ENCODE measurements around the gene PALD1. TPM values are rescaled to one million over a fixed set of nuclear protein-coding genes. Genes with fewer than 3 reads are reported as not detected.

Gene PALD1
- total RNA-seq, 1 experiment from 2014 or later, result 33.1 TPM

GRCh38 chr10:70499836-70500167, 21.2 kb downstream of the PALD1 start:
- ATAC-seq, result 0 out of 2 replicates have a peak, but pooled peaks have one; percentile 12
- Histone ChIP-seq H3K27me3 (ENCODE audit: insufficient read depth, low read length) (no peaks in the 10 kb centered on the region), H3K4me1 (ENCODE audit: control insufficient read depth in 1 of 2, insufficient read depth in 2 of 2, low read length in 2 of 2) (no peaks in the 10 kb centered on the region), H3K9ac (ENCODE audit: low read length) (no peak overlapping the region), H3K9me3 (ENCODE audit: control insufficient read depth in 1 of 2, insufficient read depth in 1 of 2, low read depth in 1 of 2, low read length in 2 of 2) (no peaks in the 10 kb centered on the region), H3K36me3 (ENCODE audit: control insufficient read depth in 1 of 2, insufficient read depth in 2 of 2, low read length in 2 of 2) (no peaks in the 10 kb centered on the region; a peak in 1 of 4 replicates), H3K27ac (ENCODE audit: low read depth, low read length) (no peak overlapping the region), H2AFZ (ENCODE audit: low read depth, low read length, poor library complexity, severe bottlenecking) (no peak overlapping the region), H3K79me2 (ENCODE audit: insufficient read depth, low read length) (peaks cover 85% of the 10 kb centered on the region), H3K4me3 (replicated peaks in 1 of 2; ENCODE audit: low read depth in 1 of 2, low read length in 2 of 2) (no peak overlapping the region), H4K20me1 (ENCODE audit: insufficient read depth) (no peaks in the 10 kb centered on the region), H3K9me2 (ENCODE audit: insufficient read depth) (no peaks in the 10 kb centered on the region), H3K4me2 (ENCODE audit: low read length) (no peak overlapping the region)
- no peak for TF ChIP-seq ELF1 (IDR thresholded peaks at IDR 0.05; ENCODE audit: borderline replicate concordance, low read depth)
- no peak for TF ChIP-seq YY1 (IDR thresholded peaks at IDR 0.05; ENCODE audit: extremely low read depth, insufficient replicate concordance, low read depth, low read length)
- TF ChIP-seq CEBPB (IDR thresholded peaks at IDR 0.05; ENCODE audit: low read depth), result no peak
- TF ChIP-seq ZNF274 (IDR thresholded peaks at IDR 0.05; ENCODE audit: low read depth, low read length), result no peak
- CTCF ChIA-PET, result interaction anchor here (1.4 kb wide), 1 partner anchor 278 kb away, joined by 3 read pairs; no protein-coding TSS in a partner anchor
- intact Hi-C loops (cut with micrococcal nuclease), result no loop called here
- RAD21 ChIA-PET (ENCODE audit: low non-redundant PET in 1 of 2, low total read pairs in 2 of 2, uncharacterized antibody in 2 of 2, unreplicated experiment in 2 of 2), result no interaction called here
- no TSS peak for BruUV-seq (replicated peaks)
- POLR2A ChIA-PET, result no interaction called here
- no peak for DNase-seq (ENCODE audit: low read depth, low spot score)

- POLR2A ChIA-PET, result no interaction called here
- H3K4me3 ChIP-seq (replicated peaks in 1 of 2; ENCODE audit: low read depth in 1 of 2, low read length in 2 of 2), result no peak overlapping the region
- TF ChIP-seq JUND (IDR thresholded peaks at IDR 0.05) (no peak), ZNF274 (IDR thresholded peaks at IDR 0.05; ENCODE audit: low read depth, low read length) (no peak)
- H3K9me2 ChIP-seq (ENCODE audit: insufficient read depth), result no peaks in the 10 kb centered on the region
- H3K27ac ChIP-seq (ENCODE audit: low read depth, low read length), result no peak overlapping the region
- H3K9me3 ChIP-seq (ENCODE audit: control insufficient read depth in 1 of 2, insufficient read depth in 1 of 2, low read depth in 1 of 2, low read length in 2 of 2), result no peaks in the 10 kb centered on the region
- CTCF ChIA-PET, result no interaction called here
- no peaks in the 10 kb centered on the region; a peak in 1 of 4 replicates for H3K36me3 ChIP-seq (ENCODE audit: control insufficient read depth in 1 of 2, insufficient read depth in 2 of 2, low read length in 2 of 2)
- intact Hi-C loops (cut with micrococcal nuclease), result no loop called here
- DNase-seq (ENCODE audit: low read depth, low spot score) (no peak), ATAC-seq (no peak)
- H2AFZ ChIP-seq (ENCODE audit: low read depth, low read length, poor library complexity, severe bottlenecking), result no peak overlapping the region
- H3K4me1 ChIP-seq (ENCODE audit: control insufficient read depth in 1 of 2, insufficient read depth in 2 of 2, low read length in 2 of 2), result no peaks in the 10 kb centered on the region
- no TSS peak for BruUV-seq (replicated peaks)
- no peak overlapping the region for H3K4me2 ChIP-seq (ENCODE audit: low read length)
- no peaks in the 10 kb centered on the region for H3K27me3 ChIP-seq (ENCODE audit: insufficient read depth, low read length)
- RAD21 ChIA-PET (ENCODE audit: low non-redundant PET in 1 of 2, low total read pairs in 2 of 2, uncharacterized antibody in 2 of 2, unreplicated experiment in 2 of 2), result no interaction called here
- H3K79me2 ChIP-seq (ENCODE audit: insufficient read depth, low read length), result peaks cover 85% of the 10 kb centered on the region
- H4K20me1 ChIP-seq (ENCODE audit: insufficient read depth), result no peaks in the 10 kb centered on the region
- no peak overlapping the region for H3K9ac ChIP-seq (ENCODE audit: low read length)
Observed at GRCh38 chr10:70500368-70500767, 21.8 kb downstream of the PALD1 start.

Measured in HCT116 (cell line).